Smooth muscle cell (in vitro differentiated cells): ENCODE measurements around the gene SBK3. TPM values are rescaled to one million over a fixed set of nuclear protein-coding genes. Genes with fewer than 3 reads are reported as not detected.

Source experiments
- DNase-seq: peaks from one replicate; lab custom pipeline; 2025; ENCODE audit not compliant: unreplicated experiment; lab: John Stamatoyannopoulos, UW
- H2AFZ ChIP-seq: fragments of 200-600 bp; sonication (generic); 2 replicates; pipeline ENCODE4 v1.6.0; 2016; ENCODE audit warnings: antibody characterized with exemption, low read depth, mild to moderate bottlenecking
- H3F3A ChIP-seq: fragments of 200-600 bp; sonication (generic); 2 replicates; pipeline ENCODE4 v1.6.0; 2017; ENCODE audit warnings: antibody characterized with exemption, low read depth
- H3K27ac ChIP-seq: fragments of 200-600 bp; sonication (generic); 2 replicates; pipeline ENCODE4 v1.5.1; 2016; ENCODE audit warnings: low read depth, mild to moderate bottlenecking
- H3K27me3 ChIP-seq: fragments of 200-600 bp; sonication (generic); 2 replicates; pipeline ENCODE4 v1.6.1; 2016; ENCODE audit warnings: low read depth, mild to moderate bottlenecking
- H3K36me3 ChIP-seq: fragments of 200-600 bp; sonication (generic); 2 replicates; pipeline ENCODE4 v1.5.1; 2016; ENCODE audit warnings: low read depth
- H3K4me1 ChIP-seq: fragments of 200-600 bp; sonication (generic); 2 replicates; pipeline ENCODE4 v1.5.1; 2016; ENCODE audit warnings: low read depth
- H3K4me2 ChIP-seq: fragments of 200-600 bp; sonication (generic); 2 replicates; pipeline ENCODE4 v1.6.0; 2016; ENCODE audit warnings: mild to moderate bottlenecking
- H3K4me3 ChIP-seq: fragments of 200-600 bp; sonication (generic); 2 replicates; pipeline ENCODE4 v1.5.1; 2016; ENCODE audit warnings: mild to moderate bottlenecking
- H3K79me2 ChIP-seq: fragments of 200-600 bp; sonication (generic); 2 replicates; pipeline ENCODE4 v1.6.0; 2016; ENCODE audit warnings: low read depth, mild to moderate bottlenecking
- H3K9ac ChIP-seq: fragments of 200-600 bp; sonication (generic); 2 replicates; pipeline ENCODE4 v1.6.0; 2016; ENCODE audit warnings: low read depth
- H3K9me3 ChIP-seq: fragments of 200-600 bp; sonication (generic); replicated peaks from 2 replicates; pipeline ENCODE4 v1.5.1; 2016; ENCODE audit warnings: low read depth
- H4K20me1 ChIP-seq: fragments of 200-600 bp; sonication (generic); 2 replicates; pipeline ENCODE4 v1.6.0; 2016; ENCODE audit warnings: low read depth
- CTCF ChIP-seq: fragments of 200-600 bp; sonication (generic); IDR thresholded peaks from 2 replicates; pipeline ENCODE4 v1.5.1; 2017; ENCODE audit warnings: borderline replicate concordance, mild to moderate bottlenecking, antibody characterized with exemption; ENCODE audit not compliant: insufficient read depth, poor library complexity, severe bottlenecking
- WGBS: methylation state at CpG from one replicate; pipeline ENCODE4 v1.1.7; 2016; ENCODE audit warnings: low lambda C conversion rate; 5-methylcytosine and 5-hydroxymethylcytosine counted together
- polyA plus RNA-seq: library from polyadenylated mRNA; unstranded; fragments of >200 nt; fragmentation: Nextera tagmentation; extraction: Ambion mirVana; gene quantifications from 2 replicates; pipeline ENCODE4 v1.2.1, GENCODE V29; 2016
- total RNA-seq: library from RNA; depleted of rRNA; stranded (reverse); fragments of >200 nt; gene quantifications from 2 replicates; pipeline ENCODE4 v1.2.3, GENCODE V29; 2014

SBK3 gene
- total and polyA plus RNA-seq, 2 experiments from 2014 or later, result not detected

GRCh38 chr19:55553217-55554182 lies 8.2 kb upstream of the SBK3 start:
- no peak for DNase-seq
- 64% methylated on average over 10 of the region's 13 CpGs for WGBS
- peak overlapping the region; percentile 45 for H3K4me2 ChIP-seq
- H3K9ac ChIP-seq, result no peak overlapping the region
- no peaks in the 10 kb centered on the region for H3K27me3 ChIP-seq
- peaks cover 36% of the 10 kb centered on the region for H3K4me1 ChIP-seq
- no peaks in the 10 kb centered on the region for H3K36me3 ChIP-seq
- no peaks in the 10 kb centered on the region for H3K9me3 ChIP-seq
- no peak for TF ChIP-seq CTCF
- no peak overlapping the region for H3K4me3 ChIP-seq
- no peaks in the 10 kb centered on the region for H4K20me1 ChIP-seq
- H3K79me2 ChIP-seq, result no peaks in the 10 kb centered on the region
- peaks cover 4% of the 10 kb centered on the region for H3F3A ChIP-seq
- H3K27ac ChIP-seq, result peak overlapping the region; percentile 60
- no peak overlapping the region for H2AFZ ChIP-seq

GRCh38 chr19:55552620-55553019 lies 7.3 kb upstream of the SBK3 start:
- Histone ChIP-seq H3K9me3 (no peaks in the 10 kb centered on the region), H4K20me1 (no peaks in the 10 kb centered on the region), H3K27me3 (no peaks in the 10 kb centered on the region), H3K4me3 (no peak overlapping the region), H3F3A (peaks cover 4% of the 10 kb centered on the region), H3K9ac (no peak overlapping the region), H2AFZ (no peak overlapping the region), H3K27ac (peak overlapping the region; percentile 60), H3K4me1 (peaks cover 38% of the 10 kb centered on the region), H3K36me3 (no peaks in the 10 kb centered on the region), H3K79me2 (no peaks in the 10 kb centered on the region), H3K4me2 (peak overlapping the region; percentile 45)
- DNase-seq, result no peak
- 31% methylated on average over 13 of the region's 13 CpGs for whole genome bisulfite sequencing
- no peak for TF ChIP-seq CTCF

GRCh38 chr19:55552206-55552605 lies 6.9 kb upstream of the SBK3 start:
- no peak for DNase-seq
- 79% methylated on average over 5 of the region's 5 CpGs for WGBS
- Histone ChIP-seq H3K9ac (no peak overlapping the region), H2AFZ (no peak overlapping the region), H3F3A (peaks cover 4% of the 10 kb centered on the region), H3K36me3 (no peaks in the 10 kb centered on the region), H3K9me3 (no peaks in the 10 kb centered on the region), H3K4me3 (no peak overlapping the region), H4K20me1 (no peaks in the 10 kb centered on the region), H3K27ac (peak overlapping the region; percentile 60), H3K4me2 (peak overlapping the region; percentile 45), H3K27me3 (no peaks in the 10 kb centered on the region), H3K79me2 (no peaks in the 10 kb centered on the region), H3K4me1 (peaks cover 42% of the 10 kb centered on the region)
- no peak for TF ChIP-seq CTCF
